ENCODE data around the gene BORCS6. TPM values are rescaled to one million over a fixed set of nuclear protein-coding genes. Genes with fewer than 3 reads are reported as not detected.

BORCS6 gene
- total RNA-seq, 1 experiment from 2014 or later, result 6.8 TPM

DNA sequence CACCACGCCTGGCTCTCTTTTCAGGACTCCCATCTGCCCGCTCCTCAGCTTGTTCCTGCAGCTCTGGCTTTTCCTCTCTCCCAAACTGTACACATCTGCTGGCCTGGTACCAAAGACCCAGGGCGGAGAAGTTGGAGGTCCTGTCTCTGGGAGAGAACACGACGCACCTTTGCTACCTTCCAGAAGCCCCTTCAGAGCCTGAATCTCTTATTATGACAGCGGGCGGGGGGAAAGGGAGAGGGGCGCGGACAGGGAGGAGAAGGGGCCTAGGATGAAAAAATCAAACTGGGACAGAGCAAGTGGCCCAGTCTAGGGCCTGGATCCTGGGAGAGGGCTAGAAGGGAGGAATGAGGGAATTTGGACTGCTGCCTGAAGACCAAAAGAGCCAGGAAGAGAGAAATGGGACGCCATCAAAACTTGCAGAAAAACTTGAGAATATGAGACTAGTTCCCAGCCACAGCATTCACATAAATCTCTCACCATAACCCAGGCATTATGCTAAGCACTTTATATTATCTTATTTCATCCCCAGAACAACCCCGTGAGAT, 35.3 kb downstream of the BORCS6 start:
- DNase-seq (ENCODE audit: low read depth), result no peak

GRCh38 chr17:8153957-8154607, 35.9 kb downstream of the BORCS6 start:
- DNase-seq (ENCODE audit: low read depth), result peak; percentile 97

GRCh38 chr17:8153525-8153956, 36.4 kb downstream of the BORCS6 start:
- peak; percentile 96 for DNase-seq (ENCODE audit: low read depth)

- DNase-seq (ENCODE audit: low read depth), result no peak
Observed at GRCh38 chr17:8153031-8153451, 36.9 kb downstream of the BORCS6 start.

DNA sequence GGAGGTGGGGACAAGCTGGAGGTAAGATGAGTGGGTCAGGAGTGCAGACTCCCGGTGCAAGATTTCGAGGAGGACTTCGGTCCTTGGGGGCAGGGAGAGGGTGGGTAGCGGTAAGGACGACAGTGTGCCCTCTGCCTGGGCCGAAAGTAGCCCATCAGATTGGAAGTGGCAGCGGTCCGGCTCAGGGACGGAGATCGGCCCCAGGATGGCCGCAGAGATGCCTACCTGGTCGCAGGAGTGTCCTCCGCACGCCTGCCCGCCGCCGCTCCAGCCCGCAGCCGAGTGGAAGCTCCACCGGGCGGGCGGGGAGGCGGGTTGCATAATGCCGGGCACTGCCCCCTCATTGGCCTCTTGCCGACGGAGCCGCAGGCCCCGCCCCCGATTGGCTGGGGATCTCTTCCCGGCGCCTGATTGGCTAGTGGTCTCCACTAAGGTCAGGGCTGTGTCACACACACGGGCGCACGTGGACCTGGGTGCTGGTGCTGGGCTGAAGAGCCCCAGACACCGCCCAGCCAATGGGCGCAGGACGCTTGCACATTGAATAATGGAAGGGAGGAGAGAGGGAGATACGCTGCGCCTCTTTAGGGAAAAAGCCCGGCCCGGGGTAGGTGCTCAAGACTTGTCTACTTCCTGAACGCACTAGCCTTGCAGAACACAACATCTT, 37.7 kb downstream of the BORCS6 start, which contains the start of gene PER1:
PER1 (minus strand) TSS at position 293 of the 664 bp plus-strand sequence. CDS start 1,698 bp downstream, outside the sequence.
- DNase-seq (ENCODE audit: low read depth), result peak; percentile 86

DNA sequence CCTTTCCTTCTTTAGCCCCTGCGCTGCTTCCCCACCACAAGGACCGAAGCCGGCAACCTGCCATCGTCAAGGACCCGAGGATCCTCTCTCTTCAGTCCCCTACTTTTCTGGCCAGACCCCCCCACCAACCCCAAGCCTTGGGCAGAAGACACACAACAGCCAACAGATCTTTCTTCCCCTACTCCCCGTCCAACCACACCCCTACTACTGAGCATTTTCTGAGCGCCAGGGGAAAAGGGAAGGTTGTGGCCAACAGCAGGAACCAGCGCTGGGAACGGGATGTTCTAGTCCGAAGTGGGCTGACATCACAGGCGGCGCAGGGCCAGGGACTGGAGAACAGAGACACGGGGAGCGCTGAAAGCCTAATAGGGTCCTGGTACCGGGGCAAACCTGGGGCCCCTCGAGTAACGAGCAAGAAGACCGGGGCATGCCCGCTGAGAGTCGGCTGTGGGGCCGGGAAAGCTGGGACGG, 38.3 kb downstream of the BORCS6 start:
- peak; percentile 67 for DNase-seq (ENCODE audit: low read depth)

DNA sequence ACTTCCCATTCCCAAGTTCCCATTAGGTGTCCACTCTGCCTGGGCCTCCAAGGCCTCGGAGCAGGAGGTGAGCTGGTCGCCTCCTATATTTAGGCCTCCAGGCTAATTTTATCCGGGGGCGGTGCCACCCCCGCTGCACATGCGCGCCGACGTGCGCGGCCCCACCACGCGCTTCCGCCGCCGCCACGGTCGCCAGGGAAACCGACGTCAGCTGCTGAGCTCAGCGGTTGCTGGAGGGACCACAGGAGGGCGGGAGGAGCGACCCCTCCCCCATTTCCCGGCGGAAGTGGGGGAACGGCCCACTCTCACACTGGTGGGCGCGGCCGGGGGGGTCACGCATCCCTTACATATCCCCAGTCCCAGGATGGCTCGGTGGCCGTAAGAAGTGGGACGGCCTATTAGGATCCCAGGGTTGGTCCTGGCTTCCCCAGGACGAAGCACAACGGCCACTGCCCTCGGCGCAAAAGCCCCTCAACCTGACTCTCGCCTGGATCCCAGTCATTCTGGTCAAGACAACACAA, 38.8 kb downstream of the BORCS6 start:
- DNase-seq (ENCODE audit: low read depth), result peak; percentile 79

GRCh38 chr17:8150194-8151119, 39.5 kb downstream of the BORCS6 start:
- DNase-seq (ENCODE audit: low read depth), result no peak

DNA sequence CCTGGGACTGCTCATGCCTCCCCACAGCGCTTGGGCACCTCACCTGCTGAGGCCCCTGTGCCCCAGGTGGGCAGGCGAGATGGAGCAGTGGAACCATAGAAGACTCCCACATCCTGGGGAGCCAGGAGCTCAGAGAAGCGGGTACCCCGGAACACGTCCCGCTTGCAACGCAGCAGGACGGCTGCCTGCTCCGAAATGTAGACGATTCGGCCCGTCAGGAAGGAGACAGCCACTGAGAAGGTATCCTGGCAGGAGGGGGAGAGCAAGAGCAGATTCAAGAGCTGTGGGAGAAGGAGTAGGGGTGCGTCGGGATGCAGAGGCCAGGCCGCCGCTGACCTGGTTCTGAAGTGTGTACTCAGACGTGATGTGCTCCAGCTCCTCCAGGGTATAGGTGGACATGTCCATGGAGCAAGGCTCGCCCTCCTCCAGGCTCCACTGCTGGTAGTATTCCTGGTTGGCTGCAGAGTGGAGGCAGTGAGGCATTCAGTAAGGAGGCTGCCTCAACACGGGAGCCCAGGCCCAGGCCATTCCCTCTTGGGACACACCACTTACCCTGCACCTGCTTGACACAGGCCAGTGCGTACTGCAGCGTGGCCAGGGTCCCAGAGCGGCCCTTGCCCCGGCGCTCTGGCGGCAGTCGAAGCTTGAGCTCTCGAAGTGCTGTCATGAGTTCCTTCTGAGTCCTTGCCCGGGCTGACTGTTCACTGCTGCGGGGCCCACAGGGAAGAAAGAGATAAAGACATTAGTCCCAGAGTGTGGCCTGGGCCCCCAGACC, 40.4 kb downstream of the BORCS6 start:
- DNase-seq (ENCODE audit: low read depth), result no peak

GRCh38 chr17:8148560-8148959, 41.4 kb downstream of the BORCS6 start:
- no peak for DNase-seq (ENCODE audit: low read depth)

- no peak for DNase-seq (ENCODE audit: low read depth)
Observed at GRCh38 chr17:8147805-8148404, 42.1 kb downstream of the BORCS6 start.

GRCh38 chr17:8147141-8147804, 42.7 kb downstream of the BORCS6 start:
- DNase-seq (ENCODE audit: low read depth), result no peak

DNA sequence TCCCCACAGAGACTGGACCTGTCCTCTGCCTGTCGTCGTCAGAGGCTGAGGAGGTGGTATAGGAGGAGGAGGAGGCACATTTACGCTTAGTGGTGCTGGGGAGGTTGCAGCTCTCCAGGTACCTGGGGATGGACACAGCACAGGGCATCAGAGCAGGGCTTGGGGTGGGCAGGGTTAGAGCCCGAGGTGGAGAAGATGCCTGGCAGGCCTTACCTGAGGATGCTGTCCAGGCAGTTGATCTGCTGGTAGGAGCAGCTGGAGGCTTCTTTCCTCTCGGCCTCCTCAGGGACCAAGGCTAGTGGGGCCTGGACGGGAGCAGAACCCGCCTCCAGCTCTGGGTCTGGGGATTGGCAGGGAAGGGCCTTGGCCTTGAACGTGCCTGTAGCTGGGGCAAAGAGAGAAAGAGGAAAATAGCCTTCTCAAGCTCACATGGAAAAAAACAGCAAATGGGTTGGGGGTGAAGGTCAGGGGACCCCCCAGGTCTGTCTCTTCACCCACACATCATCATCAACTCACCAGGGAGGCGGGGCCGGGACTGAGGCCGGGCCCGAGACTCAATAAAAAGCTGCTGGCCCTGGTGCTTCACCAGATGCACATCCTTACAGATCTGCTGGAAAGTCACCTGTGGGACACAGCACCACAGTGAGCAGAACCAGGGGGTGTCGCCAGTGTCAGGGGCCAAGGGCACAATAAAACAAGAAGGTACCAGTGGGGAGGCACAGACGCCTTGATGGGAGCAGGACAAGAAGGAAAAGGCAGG, 43.4 kb downstream of the BORCS6 start:
- DNase-seq (ENCODE audit: low read depth), result no peak

DNA sequence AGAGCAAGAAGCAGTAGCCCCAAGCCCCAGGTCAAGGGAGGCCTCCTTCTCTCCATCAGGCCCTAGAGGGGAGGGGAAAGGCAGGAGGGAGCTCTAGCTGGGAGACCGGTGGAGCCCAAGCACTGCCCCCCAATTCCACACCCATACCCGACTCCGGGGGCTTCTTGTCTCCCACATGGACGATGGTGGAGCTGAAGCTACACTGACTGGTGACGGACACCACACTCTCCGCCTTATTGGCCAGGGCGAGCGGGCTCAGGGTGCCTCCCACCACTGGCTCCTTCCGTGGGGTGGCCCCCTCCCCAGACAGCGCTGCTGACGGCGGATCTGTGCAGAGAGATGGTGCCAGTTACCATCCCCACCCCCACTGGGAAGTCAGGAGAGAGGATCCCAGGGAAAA, 44.2 kb downstream of the BORCS6 start:
- no peak for DNase-seq (ENCODE audit: low read depth)

GRCh38 chr17:8144401-8145231, 45.4 kb downstream of the BORCS6 start:
- no peak for DNase-seq (ENCODE audit: low read depth)

- DNase-seq (ENCODE audit: low read depth), result no peak
Observed at GRCh38 chr17:8143581-8144400, 46.2 kb downstream of the BORCS6 start.

GRCh38 chr17:8142887-8143580, 46.9 kb downstream of the BORCS6 start:
- DNase-seq (ENCODE audit: low read depth), result no peak

Measured in M059J (cell line).